ENCODE measurements around the gene PFKFB4.

Gene PFKFB4

DNA sequence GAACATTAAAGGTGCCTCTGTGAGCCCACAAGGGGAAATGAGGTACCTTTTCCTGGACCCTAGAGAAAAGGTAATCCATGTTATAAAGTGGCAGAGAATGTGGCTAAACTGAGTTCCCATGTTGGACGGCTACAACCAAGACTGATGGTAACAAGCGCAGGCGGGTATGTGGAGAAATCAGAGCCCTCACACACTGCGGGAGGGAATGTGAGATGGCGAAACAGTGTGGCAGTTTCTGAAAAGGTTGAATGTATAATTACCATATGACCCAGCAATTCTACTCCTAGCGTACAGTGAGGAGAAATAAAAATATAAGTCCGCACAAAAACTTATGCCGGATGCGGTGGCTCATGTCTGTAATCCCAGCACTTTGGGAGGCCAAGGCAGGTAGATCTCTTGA, 28.6 kb downstream of the PFKFB4 start:
- DNase-seq = no peak

GRCh38 chr3:48524970-48525369, 31.6 kb downstream of the PFKFB4 start:
- no peak for DNase-seq

DNA sequence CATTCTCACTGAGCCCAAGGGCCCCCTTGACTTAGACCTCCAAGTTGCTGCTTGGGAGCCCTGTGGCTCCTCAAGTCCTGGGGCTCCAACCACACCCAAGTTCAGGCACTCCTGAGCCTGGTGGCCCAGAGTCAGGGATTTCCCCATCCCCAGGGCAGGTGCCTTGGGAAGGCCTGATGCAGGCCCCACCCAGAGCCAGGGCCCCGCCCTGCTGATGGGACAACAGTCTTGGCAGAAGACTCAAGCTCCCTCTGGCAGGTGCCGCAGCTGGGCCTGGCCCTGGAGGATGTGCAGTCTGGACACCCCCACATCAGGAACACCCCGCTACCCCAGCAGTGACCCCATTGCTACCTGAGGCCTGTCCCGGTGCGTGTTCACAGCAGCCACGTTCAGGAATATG, 35.0 kb downstream of the PFKFB4 start:
- DNase-seq = no peak

GRCh38 chr3:48519277-48519643, 37.3 kb downstream of the PFKFB4 start:
- DNase-seq = no peak

DNA sequence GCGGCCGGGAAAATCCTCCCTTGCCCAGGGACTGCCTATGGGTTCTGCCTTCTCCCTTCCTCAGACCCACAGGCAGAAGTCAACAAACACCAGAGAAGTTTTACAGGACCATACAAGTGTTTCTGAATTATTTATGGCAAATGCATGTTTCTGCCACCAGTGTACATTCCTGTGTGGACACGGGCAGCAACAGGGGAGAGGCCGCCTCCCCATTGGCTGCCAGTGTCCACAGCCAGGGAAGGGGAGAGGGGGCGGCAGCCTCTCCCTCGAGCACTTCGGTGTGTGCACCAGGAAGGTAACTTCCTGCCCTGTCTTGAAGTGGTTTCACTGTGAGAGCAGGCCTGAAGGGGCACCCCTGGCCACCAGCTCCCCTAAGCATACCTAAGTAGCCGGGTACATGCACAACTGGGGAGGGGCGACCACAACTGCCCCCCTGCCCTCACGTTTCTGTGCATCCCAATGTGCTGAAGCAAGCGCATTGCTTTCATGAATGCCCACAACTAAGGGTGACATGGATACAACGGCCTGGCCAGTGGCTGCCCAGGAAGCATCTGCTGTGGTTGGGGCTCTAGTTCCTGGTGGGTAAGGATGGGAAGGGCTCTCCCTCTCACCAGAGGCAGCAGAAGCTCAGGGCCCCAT, 37.8 kb downstream of the PFKFB4 start:
- DNase-seq = no peak

GRCh38 chr3:48518069-48518468, 38.5 kb downstream of the PFKFB4 start:
- no peak for DNase-seq

DNA sequence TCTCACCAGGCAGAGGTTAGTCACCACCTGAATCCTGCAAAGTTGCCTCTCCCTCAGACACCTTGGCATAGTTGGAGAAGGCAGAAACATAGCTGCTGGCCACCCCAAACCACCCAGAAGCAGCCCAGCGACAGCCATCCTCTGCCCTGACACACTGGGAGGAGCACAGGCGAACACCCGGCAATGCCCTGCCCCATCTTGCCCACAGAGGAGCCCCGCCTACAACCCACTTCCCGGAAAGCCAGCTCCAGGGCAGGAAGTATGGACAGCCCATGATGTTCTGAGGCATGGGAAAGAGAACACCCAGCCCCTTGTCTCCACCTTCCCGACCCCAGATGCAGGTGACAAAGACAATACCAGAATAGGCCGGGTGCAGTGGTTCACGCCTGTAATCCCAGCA, 40.0 kb downstream of the PFKFB4 start:
- no peak for DNase-seq

DNA sequence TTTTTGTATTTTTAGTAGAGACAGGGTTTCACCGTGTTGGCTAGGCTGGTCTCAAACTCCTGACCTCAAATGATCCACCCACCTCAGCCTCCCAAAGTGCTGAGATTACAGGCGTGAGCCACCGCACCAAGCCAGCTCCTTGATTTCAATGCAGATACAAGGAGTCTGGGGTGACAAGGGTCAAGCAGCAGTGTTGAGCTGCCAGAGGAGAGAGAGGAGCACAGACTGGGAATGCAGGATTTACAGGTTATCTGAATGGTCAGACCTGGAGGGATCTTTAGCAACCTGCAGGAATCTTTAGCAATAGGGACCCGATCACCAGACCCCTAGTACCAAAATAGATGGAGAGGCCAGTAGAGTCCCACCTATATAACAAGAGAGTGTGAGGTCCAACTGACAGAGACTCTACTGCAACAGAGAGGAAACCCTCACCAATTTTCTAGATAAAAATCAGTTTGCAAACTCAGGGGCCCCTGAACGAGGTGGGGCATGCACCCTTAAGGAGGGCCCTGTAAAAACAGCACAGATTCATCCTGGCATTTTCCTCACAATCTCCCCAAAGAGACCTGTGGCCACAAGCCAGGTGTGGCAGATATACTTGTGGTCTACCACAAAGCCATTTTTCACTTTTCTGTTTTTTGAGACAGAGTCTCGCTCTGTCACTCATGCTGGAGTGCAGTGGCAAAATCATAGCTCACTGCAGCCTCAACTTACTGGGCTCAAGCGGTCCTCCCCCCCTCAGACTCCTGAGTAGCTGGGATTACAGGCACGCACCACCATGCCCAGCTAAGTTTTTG, 42.0 kb downstream of the PFKFB4 start:
- DNase-seq = no peak

- DNase-seq = no peak
Measured at GRCh38 chr3:48511551-48511950, 45.1 kb downstream of the PFKFB4 start.

GRCh38 chr3:48507256-48508061, 49.1 kb downstream of the PFKFB4 start:
- DNase-seq = peak; percentile 44 to 74

DNA sequence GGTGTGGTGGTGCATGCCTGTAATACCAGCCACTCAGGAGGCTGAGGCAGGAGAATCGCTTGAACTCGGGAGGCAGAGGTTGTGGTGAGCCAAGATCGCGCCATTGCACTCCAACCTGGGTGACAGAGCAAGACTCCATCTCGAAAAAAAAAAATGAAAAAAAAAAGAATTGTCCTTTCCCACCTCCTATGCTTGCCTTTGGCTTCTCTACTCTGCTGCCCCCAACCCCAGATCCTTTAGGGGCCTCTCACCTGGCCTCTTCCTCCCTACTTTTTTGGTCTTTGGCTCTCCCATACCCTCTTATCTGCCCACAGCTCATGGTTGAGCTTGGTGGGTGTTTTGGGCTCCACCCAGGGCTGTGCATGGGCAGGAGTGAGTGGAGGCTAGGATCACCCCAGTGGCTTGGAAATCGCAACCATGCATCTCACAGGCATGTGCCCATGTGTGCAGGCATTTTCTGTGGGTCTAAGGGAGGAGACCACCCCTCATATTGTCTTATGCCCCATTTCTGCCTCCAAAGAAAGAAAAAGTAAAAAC, 50.6 kb downstream of the PFKFB4 start:
- DNase-seq = no peak

- no peak for DNase-seq
Measured at GRCh38 chr3:48505146-48505545, 51.5 kb downstream of the PFKFB4 start.

DNA sequence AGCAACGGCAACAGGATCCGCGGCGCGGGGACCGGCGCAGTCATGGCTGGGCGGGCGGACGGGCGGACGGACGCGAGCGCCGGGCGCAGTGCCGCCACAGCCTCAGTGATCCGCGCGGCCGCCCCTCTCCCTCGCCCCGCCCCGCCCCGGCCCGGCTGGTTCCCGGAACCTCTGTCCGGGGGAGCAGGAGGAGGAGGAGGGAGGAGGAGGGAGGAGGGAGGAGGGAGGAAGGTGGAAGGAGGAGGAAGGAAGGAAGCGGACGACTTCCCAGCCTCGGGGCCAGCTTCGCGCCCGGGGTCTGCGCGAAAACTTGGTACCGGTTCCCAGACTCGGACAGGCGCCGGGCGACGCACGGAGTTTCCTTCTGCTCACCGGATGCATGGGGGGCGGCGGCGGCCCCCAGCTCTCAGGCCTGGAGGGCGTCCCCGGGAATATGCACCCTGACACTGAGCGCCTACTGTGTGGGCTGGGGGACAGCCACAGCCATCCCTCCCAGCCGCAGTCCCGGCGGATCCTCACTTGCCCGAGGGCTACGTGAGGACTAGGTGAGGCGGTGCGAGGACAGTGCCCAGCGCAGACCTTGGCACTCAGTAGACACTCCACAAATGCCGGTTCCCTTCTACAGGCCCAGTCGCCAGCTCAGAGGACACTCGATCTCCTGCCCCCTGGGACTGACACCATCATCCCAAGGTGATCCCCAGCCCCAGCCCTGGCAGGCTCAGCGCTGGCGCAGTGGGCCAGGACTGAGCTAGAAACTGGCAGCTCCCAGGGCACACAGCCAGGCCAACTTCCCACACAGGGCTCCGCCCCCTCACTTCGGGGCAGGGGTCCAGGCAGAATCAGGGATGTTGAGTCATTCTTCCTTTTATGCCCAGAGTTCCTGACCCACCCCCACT, 52.3 kb downstream of the PFKFB4 start, which contains the start of gene SHISA5:
Gene SHISA5, minus strand, starts transcription at position 124 of the 896 bp plus-strand sequence. Its CDS starts 80 bp downstream, at position 44.
- no peak for DNase-seq

DNA sequence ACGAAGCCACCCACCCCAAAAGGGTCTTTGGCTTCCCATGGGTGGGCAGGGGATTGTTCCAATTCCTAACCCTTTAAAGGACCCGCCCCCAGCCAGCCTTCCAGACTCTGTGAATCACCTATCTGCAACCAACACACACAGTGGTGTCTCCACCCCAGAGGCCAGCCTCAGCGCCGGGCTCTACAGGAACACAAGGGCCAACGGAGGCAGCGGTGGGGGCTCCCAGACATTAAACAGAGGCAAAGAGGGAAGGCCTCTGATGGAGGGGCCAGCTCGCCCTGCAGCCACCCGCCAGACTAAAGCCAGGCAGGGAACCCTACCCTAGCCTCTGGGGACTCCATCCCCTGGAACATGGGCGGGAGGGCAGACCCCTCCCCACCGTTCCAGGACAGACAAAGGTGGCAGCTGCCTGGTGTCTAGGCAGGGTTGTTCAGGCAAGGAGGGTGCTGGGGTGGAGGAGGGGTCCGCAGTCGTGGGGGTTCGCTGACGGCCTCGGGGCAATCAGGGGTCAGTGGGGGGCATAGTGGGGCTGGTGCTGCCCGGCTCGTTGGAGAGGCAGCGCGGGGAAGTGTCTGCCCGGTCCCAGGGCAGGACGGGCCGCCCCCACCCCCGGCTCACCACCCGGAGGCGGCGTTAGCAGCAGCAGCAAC, 53.1 kb downstream of the PFKFB4 start:
- DNase-seq = no peak

GRCh38 chr3:48502728-48503168, 53.9 kb downstream of the PFKFB4 start:
- no peak for DNase-seq

DNA sequence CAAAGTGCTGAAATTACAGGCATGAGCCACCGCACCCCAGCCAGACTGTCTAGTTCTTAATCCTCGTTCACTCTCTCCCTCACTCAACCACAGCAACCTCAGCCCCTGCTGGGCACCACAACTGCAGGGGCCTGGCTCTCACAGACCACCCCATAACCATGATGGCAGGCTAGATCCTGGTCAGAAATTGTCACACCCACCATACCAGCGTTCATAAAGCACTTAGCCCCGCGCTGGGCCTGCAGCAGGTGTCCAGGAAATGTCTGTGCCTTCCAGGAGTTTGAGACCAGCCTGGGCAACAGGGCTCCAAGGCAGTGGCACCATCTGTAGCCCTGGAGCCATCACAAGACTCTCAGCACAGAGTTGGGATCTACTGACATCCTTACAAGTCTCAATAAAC, 54.5 kb downstream of the PFKFB4 start:
- DNase-seq = no peak

DNA sequence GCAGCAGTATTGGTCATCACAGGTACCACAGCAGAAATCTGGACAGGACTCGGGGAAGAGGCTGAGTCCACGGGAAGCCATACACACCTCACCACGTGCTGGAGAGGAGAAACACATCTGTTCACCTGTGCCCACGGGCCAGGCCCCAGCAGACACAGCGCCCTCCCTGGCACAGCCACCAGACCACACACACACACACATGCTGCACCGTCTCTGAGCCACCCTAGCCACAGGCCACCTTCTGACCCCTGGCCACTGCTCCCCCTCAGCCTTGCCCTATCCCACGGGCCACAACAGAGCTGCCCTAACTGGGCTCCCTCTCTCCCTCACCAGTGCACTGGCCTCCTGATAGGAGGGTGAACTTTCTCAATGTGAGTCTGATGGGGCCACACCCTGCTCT, 55.4 kb downstream of the PFKFB4 start:
- no peak for DNase-seq

- DNase-seq = no peak
Measured at GRCh38 chr3:48500656-48501055, 55.9 kb downstream of the PFKFB4 start.

GRCh38 chr3:48493203-48493501, 63.5 kb downstream of the PFKFB4 start:
- DNase-seq = no peak

- DNase-seq = peak; percentile 7 to 15
Measured at GRCh38 chr3:48492461-48493202, 64.0 kb downstream of the PFKFB4 start.

- DNase-seq = no peak
Measured at GRCh38 chr3:48486952-48487351, 69.7 kb downstream of the PFKFB4 start.
